K562 (cell line): ENCODE data around the gene EGR4.

Experiments
- EGR1 ChIP-seq: fragments of 450-650 bp; conservative IDR thresholded peaks from 2 replicates; pipeline ENCODE4 v1.6.1; 2017; ENCODE audit warnings: mild to moderate bottlenecking
- ELF2 ChIP-seq: fragments of 250-450 bp; sonication (Bioruptor Pico); IDR thresholded peaks from 2 replicates; pipeline ENCODE4 v1.5.0; 2021; ENCODE audit warnings: mild to moderate bottlenecking

- TF ChIP-seq ELF2 (CRISPR knock-in tag) (no peak), EGR1 (no peak)
Observed at GRCh38 chr2:73244580-73244979, 48.8 kb downstream of the EGR4 start.
